ENCODE results near the gene ALDH1B1.

The ALDH1B1 gene

DNA sequence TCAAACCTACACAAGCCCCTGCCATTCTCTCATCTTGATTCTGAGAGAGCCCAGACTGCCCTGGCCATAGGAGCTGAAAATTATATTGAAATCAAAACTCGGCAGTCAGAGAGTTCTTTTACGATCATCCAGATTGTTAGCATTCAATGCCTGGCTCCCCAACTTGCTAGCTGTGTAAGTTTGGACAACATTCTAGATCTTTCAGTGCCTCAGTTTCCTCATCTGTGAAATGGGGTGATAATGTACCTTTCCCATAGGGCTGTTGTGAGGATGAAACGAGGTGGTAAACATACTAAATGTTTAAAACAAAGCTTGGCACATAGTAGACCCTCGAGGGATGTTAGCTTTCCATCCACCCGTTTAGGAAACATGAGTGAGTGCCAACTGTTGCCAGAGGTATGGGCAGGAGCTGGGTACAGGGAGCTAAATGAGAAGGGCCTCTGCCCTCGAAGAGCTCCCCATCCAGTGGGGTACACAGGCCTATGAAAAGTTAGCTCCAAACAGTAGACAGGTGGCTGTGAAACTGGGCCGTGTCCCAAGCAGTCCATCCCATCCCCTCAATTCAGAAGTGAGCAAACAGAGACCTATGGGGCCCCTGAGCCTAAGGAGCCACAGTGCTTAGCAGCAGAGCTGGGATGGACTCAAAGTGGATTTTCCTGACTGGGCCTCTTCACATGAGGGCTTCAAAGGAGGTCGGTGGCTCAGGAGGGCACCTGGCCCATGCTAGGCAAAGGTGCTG, 49.0 kb downstream of the ALDH1B1 start:
- no peak for DNase-seq

DNA sequence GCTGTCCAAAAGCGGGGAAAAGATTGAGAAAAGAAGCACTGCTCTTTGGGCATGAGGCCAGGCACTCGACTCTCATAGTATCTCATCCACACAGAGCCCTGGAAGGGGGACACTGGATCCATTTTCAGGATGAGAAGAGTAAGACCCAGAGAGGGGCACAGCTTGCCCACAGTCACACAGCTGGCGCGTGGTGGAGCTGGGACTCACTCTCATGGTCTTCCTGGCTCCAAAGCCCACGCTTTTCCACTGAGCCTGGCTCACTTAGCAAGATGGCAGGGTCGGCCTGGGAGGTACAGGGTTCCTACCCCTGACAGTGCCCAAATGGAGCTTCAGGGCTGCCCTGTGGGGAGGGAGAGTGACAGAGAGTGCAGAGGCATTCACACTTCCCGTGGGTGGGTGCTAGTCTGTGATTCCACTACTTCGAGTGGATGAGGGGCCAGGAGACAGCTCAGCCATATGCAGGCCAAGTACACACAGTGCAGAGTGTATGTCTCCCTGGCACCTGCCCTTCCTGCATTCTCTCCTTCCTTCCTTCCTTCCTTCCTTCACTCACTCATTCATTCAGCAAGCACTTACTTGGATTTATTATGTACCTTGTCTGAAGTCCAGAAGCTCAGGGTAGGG, 50.1 kb downstream of the ALDH1B1 start:
- DNase-seq = no peak

DNA sequence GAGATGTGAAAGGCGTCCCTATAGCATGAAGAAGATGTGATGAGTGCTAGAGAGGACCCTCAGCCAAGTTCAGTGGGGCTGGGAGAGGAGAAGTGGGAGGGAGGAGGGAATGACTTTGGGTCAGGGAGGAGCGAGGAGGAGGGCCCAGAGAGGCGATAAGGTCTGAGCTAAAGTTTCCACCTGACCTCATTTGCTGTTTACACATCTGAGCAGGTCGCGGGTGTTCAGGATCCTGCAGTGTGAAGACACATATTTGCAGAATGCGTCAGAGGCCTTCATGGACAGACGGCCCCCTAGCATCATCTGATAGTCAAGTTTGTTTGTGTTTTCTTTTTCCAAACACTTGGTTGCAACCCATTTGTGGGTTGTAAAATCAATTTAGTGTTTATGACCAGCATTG, 50.7 kb downstream of the ALDH1B1 start:
- DNase-seq = no peak

DNA sequence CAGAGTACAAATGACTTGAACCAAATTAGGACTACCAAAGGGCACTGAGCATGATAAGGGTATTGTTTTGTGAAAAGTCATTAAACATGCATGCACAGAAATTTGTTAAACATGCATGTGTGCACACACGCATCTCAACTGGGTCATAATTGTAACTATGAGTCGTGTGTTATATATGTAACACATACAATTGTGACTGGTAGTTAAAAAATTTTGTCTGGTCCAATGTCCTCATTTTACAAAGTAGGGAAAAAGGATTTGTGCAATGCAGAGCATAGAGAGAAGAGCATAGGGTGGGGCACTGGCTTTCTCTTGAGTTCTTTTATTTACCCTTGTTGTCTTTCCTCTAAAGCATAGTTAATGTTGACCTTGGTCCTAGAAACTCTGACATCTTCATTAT, 51.1 kb downstream of the ALDH1B1 start:
- DNase-seq = no peak

DNA sequence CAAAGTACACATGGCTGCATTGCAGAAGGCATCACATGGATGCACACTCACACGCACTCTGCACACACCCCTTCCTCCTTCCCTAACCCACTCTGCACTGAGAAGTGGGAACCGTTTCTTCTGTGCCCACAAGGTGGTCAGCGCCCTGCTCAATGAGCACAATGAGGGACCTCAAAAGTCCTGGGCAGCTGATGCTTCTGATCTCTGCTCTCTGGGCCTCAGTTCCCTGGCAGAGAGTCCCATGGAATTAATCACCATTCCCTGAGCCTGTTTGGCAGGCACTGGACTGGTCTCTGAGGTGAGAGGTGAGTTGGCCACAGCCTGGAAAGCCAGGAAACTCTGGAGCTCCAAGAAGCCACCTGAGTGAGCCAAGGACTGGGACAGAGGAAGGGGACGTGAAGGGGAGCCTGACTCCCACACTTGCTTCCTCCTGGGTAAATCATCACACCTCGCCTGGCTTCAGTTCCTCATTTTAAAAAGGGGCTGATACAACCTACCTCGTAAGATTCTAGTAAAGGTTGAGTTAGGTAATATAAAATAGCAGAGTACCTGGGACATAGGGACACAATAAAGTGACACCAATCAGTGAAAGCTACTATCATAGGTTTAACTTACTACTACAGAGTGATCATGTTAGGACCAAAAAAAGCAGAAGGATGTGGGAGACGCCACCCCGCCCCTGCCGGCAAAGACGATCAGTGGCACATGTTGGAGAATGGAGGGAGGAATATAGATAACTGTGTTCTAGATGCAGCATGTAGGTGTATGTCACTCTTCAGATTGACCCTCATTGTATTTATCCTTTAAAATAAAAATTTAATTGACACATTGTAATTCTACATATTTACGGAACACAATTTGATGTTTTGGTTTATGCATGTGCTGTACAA, 52.9 kb downstream of the ALDH1B1 start:
- DNase-seq = no peak

DNA sequence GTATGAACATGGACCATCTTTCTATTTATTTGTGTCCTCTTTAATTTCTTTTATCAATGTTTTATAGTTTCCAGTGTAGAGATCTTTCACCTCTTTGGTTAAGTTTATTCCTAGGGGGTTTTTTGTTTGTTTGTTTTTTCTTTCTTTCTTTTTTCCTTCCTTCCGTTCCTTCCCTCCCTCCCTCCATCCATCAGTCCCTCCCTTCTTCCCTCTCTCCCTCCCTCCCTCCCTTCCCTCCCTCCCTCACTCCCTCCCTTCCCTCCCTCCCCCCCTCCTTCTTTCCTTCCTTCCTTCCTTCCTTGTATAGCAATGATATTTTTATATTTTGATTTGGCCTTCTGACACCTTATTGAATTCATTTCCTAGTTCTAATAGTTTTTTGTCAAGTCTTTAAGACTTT, 55.2 kb downstream of the ALDH1B1 start:
- DNase-seq = no peak

All from T-helper 2 cell (primary cell).